B cell (primary cell): ENCODE results near the gene TAB3. TPM values are rescaled to one million over a fixed set of nuclear protein-coding genes. Genes with fewer than 3 reads are reported as not detected.

Source experiments
- ATAC-seq: fragments of 200-7000 bp; cut with Tn5 transposase; one replicate; pipeline ENCODE4 v1.10.0; 2021; ENCODE audit warnings: low read depth, mild to moderate bottlenecking, moderate number of reproducible peaks, moderate library complexity
- CTCF ChIA-PET: fragments of 350-600 bp; sonication (Branson Sonifier 250); formaldehyde crosslinking; loops from one replicate; lab custom pipeline; 2021; ENCODE audit warnings: antibody characterized with exemption, inconsistent platforms; lab: Charles Lee
- POLR2A ChIA-PET: fragments of 350-600 bp; sonication (Branson Sonifier 250); formaldehyde crosslinking; loops from one replicate; lab custom pipeline; 2021; ENCODE audit warnings: antibody characterized with exemption; lab: Charles Lee
- DNase-seq: peaks from one replicate; pipeline ENCODE4 v3.0.0; 2013
- H2AFZ ChIP-seq: 2 replicates; pipeline ENCODE4 v1.6.1; 2012; ENCODE audit warnings: mild to moderate bottlenecking, low read depth, low read length; ENCODE audit not compliant: insufficient read depth, poor library complexity, severe bottlenecking
- H3K27ac ChIP-seq, 2 donors: 1 replicate in 1 of 2; 2 replicates in 1 of 2; pipeline ENCODE4 v1.5.1; 2012 to 2013; ENCODE audit warnings: low read length in 2 of 2, mild to moderate bottlenecking in 2 of 2, moderate library complexity in 1 of 2
- H3K27me3 ChIP-seq, 4 experiments: fragments of 200-600 bp in 1 of 4; sonication (generic) in 1 of 4; replicated peaks in 1 of 4; 1 replicate in 2 of 4; 2 replicates in 2 of 4; pipeline versions ENCODE4 v1.6.1 to v1.7.0; 2013 to 2016; ENCODE audit warnings: low read length in 3 of 4, mild to moderate bottlenecking in 2 of 4, mixed read lengths in 1 of 4, moderate library complexity in 1 of 4; ENCODE audit not compliant: insufficient read depth in 4 of 4, control insufficient read depth in 3 of 4; ENCODE audit errors: control extremely low read depth in 1 of 4
- H3K36me3 ChIP-seq, 2 experiments: replicated peaks in 1 of 2; 1 replicate in 1 of 2; 2 replicates in 1 of 2; pipeline versions ENCODE4 v1.6.1 to v1.7.1; 2013; ENCODE audit warnings: low read length in 1 of 2; ENCODE audit not compliant: insufficient read depth in 2 of 2, control insufficient read depth in 1 of 2; ENCODE audit errors: control extremely low read depth in 1 of 2, extremely low read depth in 1 of 2
- H3K4me1 ChIP-seq, 2 donors: fragments of 200-600 bp in 1 of 2; sonication (generic) in 1 of 2; 1 replicate in 1 of 2; 2 replicates in 1 of 2; pipeline versions ENCODE4 v1.5.1 to v1.6.1; 2013 to 2017; ENCODE audit warnings: low read length in 2 of 2; ENCODE audit not compliant: control insufficient read depth in 2 of 2, insufficient read depth in 2 of 2
- H3K4me2 ChIP-seq: replicated peaks from 2 replicates; pipeline ENCODE3; 2012; ENCODE audit warnings: mild to moderate bottlenecking, low read depth, low read length; ENCODE audit not compliant: poor library complexity, severe bottlenecking
- H3K4me3 ChIP-seq, 5 experiments: fragments of 200-600 bp in 1 of 5; sonication (generic) in 1 of 5; 1 replicate in 3 of 5; 2 replicates in 2 of 5; pipeline versions ENCODE4 v1.5.1 to v1.7.0; 2011 to 2016; ENCODE audit warnings: low read length in 4 of 5, mild to moderate bottlenecking in 4 of 5, low read depth in 2 of 5, control low read depth in 1 of 5, moderate library complexity in 1 of 5; ENCODE audit not compliant: insufficient read depth in 1 of 5; ENCODE audit errors: control extremely low read depth in 1 of 5, extremely low read depth in 1 of 5
- H3K79me2 ChIP-seq: fragments of 200-600 bp; sonication (generic); one replicate; pipeline ENCODE4 v1.6.0; 2016; ENCODE audit warnings: low read length; ENCODE audit not compliant: control insufficient read depth, insufficient read depth
- H3K9ac ChIP-seq: fragments of 200-600 bp; sonication (generic); 2 replicates; pipeline ENCODE4 v1.6.1; 2017; ENCODE audit warnings: mild to moderate bottlenecking, low read length, moderate library complexity
- H3K9me3 ChIP-seq, 3 donors: one replicate each; pipeline versions ENCODE4 v1.6.1 to v1.7.1; 2013; ENCODE audit warnings: low read length in 2 of 3; ENCODE audit not compliant: control insufficient read depth in 2 of 3, insufficient read depth in 1 of 3; ENCODE audit errors: control extremely low read depth in 1 of 3
- H4K20me1 ChIP-seq: 2 replicates; pipeline ENCODE4 v1.6.0; 2012; ENCODE audit warnings: mild to moderate bottlenecking, low read length; ENCODE audit not compliant: insufficient read depth, control insufficient read depth, poor library complexity, severe bottlenecking
- H3K27ac Mint-ChIP-seq: one replicate; pipeline ENCODE4 v1.8.0; 2021; ENCODE audit warnings: mixed read lengths
- H3K27me3 Mint-ChIP-seq: one replicate; pipeline ENCODE4 v1.8.0; 2021; ENCODE audit warnings: mixed read lengths
- H3K4me1 Mint-ChIP-seq: one replicate; pipeline ENCODE4 v1.8.0; 2021; ENCODE audit warnings: mixed read lengths
- H3K4me3 Mint-ChIP-seq: one replicate; pipeline ENCODE4 v1.8.0; 2021; ENCODE audit warnings: mixed read lengths
- H3K9me3 Mint-ChIP-seq: one replicate; pipeline ENCODE4 v1.8.0; 2022; ENCODE audit warnings: mixed read lengths; ENCODE audit not compliant: insufficient read depth
- CTCF ChIP-seq: fragments of 200-600 bp; IDR thresholded peaks from one replicate; pipeline ENCODE4 v1.8.0; 2022; ENCODE audit warnings: antibody characterized with exemption, mild to moderate bottlenecking
- EZH2 ChIP-seq: IDR thresholded peaks from 2 replicates; pipeline ENCODE4 v1.6.1; 2012; ENCODE audit warnings: borderline replicate concordance, low read depth, mild to moderate bottlenecking, moderate library complexity, low read length; ENCODE audit not compliant: insufficient read depth, poor library complexity, severe bottlenecking
- WGBS: methylation state at CpG from one replicate; pipeline ENCODE4 v1.1.5; 2013; ENCODE audit warnings: missing lambda C conversion rate; ENCODE audit not compliant: insufficient coverage; 5-methylcytosine and 5-hydroxymethylcytosine counted together
- intact Hi-C: fragments of 100-400 bp; cut with micrococcal nuclease; formaldehyde crosslinking; loops from one replicate; pipeline ENCODE4 v1.10.0; 2022
- polyA plus RNA-seq: library from polyadenylated mRNA; depleted of rRNA; stranded (reverse); fragments of >200 nt; gene quantifications from 2 replicates; pipeline ENCODE4 v1.2.3, GENCODE V29; 2012
- total RNA-seq, 2 donors: library from RNA; stranded (reverse); fragments of 120-200 nt in 1 of 2; gene quantifications; 1 replicate in 1 of 2; 2 replicates in 1 of 2; pipeline versions ENCODE4 v1.2.3 to v1.2.4, GENCODE V29; 2013 to 2022

Gene TAB3
- total and polyA plus RNA-seq, 2 donors (not counting 1 experiment from before 2014, with no cell fraction given): 11.4 to 26.5 TPM

GRCh38 chrX:30905321-30905720 is 16.3 kb upstream of the TAB3 start:
- TF ChIP-seq EZH2 (no peak), CTCF (no peak)
- H3K4me3 ChIP-seq: no peak overlapping the region
- no peaks in the 10 kb centered on the region for H3K9me3 Mint-ChIP-seq
- no peak overlapping the region for H3K4me3 Mint-ChIP-seq
- no peak overlapping the region for H3K27ac ChIP-seq
- H2AFZ ChIP-seq: no peak overlapping the region
- peaks cover 2% of the 10 kb centered on the region for H3K27me3 Mint-ChIP-seq
- H3K4me2 ChIP-seq: no peak overlapping the region
- H3K9ac ChIP-seq: no peak overlapping the region
- H3K4me1 Mint-ChIP-seq: peaks cover 6% of the 10 kb centered on the region
- H3K9me3 ChIP-seq: no peaks in the 10 kb centered on the region
- no peaks in the 10 kb centered on the region for H4K20me1 ChIP-seq
- ATAC-seq (no peak), DNase-seq (no peak)
- ChIA-PET CTCF (interaction anchor here (0.6 kb wide), 1 partner anchor 127 kb away, joined by 3 read pairs; no protein-coding TSS in a partner anchor), POLR2A (no interaction called here)
- WGBS: 80% methylated on average over 1 of the region's 1 CpG
- H3K36me3 ChIP-seq: no peaks in the 10 kb centered on the region
- peaks cover 0 to 4% of the 10 kb centered on the region in 2 donors for H3K4me1 ChIP-seq
- H3K79me2 ChIP-seq: no peaks in the 10 kb centered on the region
- intact Hi-C loops: no loop called here
- H3K27ac Mint-ChIP-seq: no peak overlapping the region
- no peaks in the 10 kb centered on the region for H3K27me3 ChIP-seq

GRCh38 chrX:30904632-30905031 is 15.6 kb upstream of the TAB3 start:
- intact Hi-C loops: no loop called here
- no peak overlapping the region for H3K4me3 Mint-ChIP-seq
- Histone ChIP-seq H3K9me3 (no peaks in the 10 kb centered on the region), H3K79me2 (no peaks in the 10 kb centered on the region), H3K36me3 (no peaks in the 10 kb centered on the region), H3K4me3 (no peak overlapping the region), H2AFZ (no peak overlapping the region), H3K27me3 (no peaks in the 10 kb centered on the region), H3K4me2 (no peak overlapping the region), H4K20me1 (no peaks in the 10 kb centered on the region), H3K27ac (no peak overlapping the region), H3K4me1 (no peaks in the 10 kb centered on the region), H3K9ac (no peak overlapping the region)
- H3K4me1 Mint-ChIP-seq: peaks cover 3% of the 10 kb centered on the region
- H3K9me3 Mint-ChIP-seq: no peaks in the 10 kb centered on the region
- ChIA-PET POLR2A (no interaction called here), CTCF (no interaction called here)
- H3K27me3 Mint-ChIP-seq: peaks cover 2% of the 10 kb centered on the region
- no peak overlapping the region for H3K27ac Mint-ChIP-seq
- no peak for ATAC-seq
- no CpG with 5 or more reads among the region's 3 CpGs for WGBS
- TF ChIP-seq EZH2 (no peak), CTCF (no peak)
- DNase-seq: no peak
